Transverse colon (tissue), 4 donors: ENCODE measurements around the gene ZFPM1. TPM values are rescaled to one million over a fixed set of nuclear protein-coding genes. Genes with fewer than 3 reads are reported as not detected.

ENCODE experiments used
- DNase-seq: peaks from one replicate; pipeline ENCODE4 v3.0.0-alpha.2; 2019
- H3K27ac ChIP-seq, 4 donors: fragments of 200-600 bp; sonication (generic); 2 replicates each; pipeline ENCODE4 v1.5.1; 2016 to 2018; ENCODE audit warnings: inconsistent platforms in 4 of 4
- H3K27me3 ChIP-seq: fragments of 200-600 bp; sonication (generic); 2 replicates; pipeline ENCODE4 v1.5.1; 2017; ENCODE audit warnings: inconsistent platforms
- H3K36me3 ChIP-seq, 4 donors: fragments of 200-600 bp; sonication (generic); 2 replicates each; pipeline ENCODE4 v1.5.1; 2017 to 2019; ENCODE audit warnings: inconsistent platforms in 4 of 4
- H3K4me1 ChIP-seq, 4 donors: fragments of 200-600 bp; sonication (generic); 2 replicates each; pipeline ENCODE4 v1.5.1; 2017 to 2020; ENCODE audit warnings: inconsistent platforms in 4 of 4
- H3K4me3 ChIP-seq, 4 donors: fragments of 200-600 bp; sonication (generic); 1 replicate in 1 of 4; 2 replicates in 3 of 4; pipeline versions ENCODE4 v1.5.1 to v1.6.1; 2017 to 2019; ENCODE audit warnings: inconsistent platforms in 4 of 4
- H3K9me3 ChIP-seq, 2 donors: fragments of 200-600 bp; sonication (generic); 2 replicates each; pipeline ENCODE4 v1.5.1; 2017 to 2019; ENCODE audit warnings: inconsistent platforms in 2 of 2
- EP300 ChIP-seq: sonication (generic); formaldehyde crosslinking; IDR thresholded peaks from one replicate; pipeline ENCODE4 v1.6.1; 2017; ENCODE audit warnings: antibody characterized with exemption, low read depth
- POLR2A ChIP-seq: fragments of 450-650 bp; IDR thresholded peaks from one replicate; pipeline ENCODE4 v1.6.1; 2016; ENCODE audit warnings: antibody characterized with exemption, mild to moderate bottlenecking, moderate library complexity
- POLR2AphosphoS5 ChIP-seq, 3 donors: sonication (generic); formaldehyde crosslinking; IDR thresholded peaks; one replicate each; pipeline ENCODE4 v1.6.1; 2016; ENCODE audit warnings: antibody characterized with exemption in 3 of 3
- WGBS, 2 donors: methylation state at CpG; one replicate each; pipeline ENCODE4 v1.1.5; 2018; ENCODE audit warnings: low coverage in 1 of 2; 5-methylcytosine and 5-hydroxymethylcytosine counted together
- in situ Hi-C, 4 donors: fragments of 200-750 bp; cut with MboI; loops; one replicate each; pipeline versions ENCODE4 v1.15.0 to v1.15.1; 2017; ENCODE audit warnings: low sequenced_read_pairs in 3 of 4, low pct_ligation_motif_present in 1 of 4, low pct_unique_long_range_greater_than_20kb in 1 of 4
- intact Hi-C: fragments of 100-400 bp; cut with DNase I; formaldehyde crosslinking; loops from one replicate; pipeline ENCODE4 v1.15.1; 2023; ENCODE audit warnings: low total_unique reads
- total RNA-seq, 4 donors: library from RNA; depleted of rRNA; stranded (reverse); fragments of >200 nt; gene quantifications; one replicate each; pipeline ENCODE4 v1.1.0, GENCODE V29; 2016
- TF ChIP-seq, protein P1 (sequence below), 5 experiments: fragments of 200-600 bp in 3 of 5; fragments of 450-650 bp in 2 of 5; sonication (generic) in 3 of 5; IDR thresholded peaks; 1 replicate in 2 of 5; 2 replicates in 3 of 5; pipeline ENCODE4 v1.5.1; 2016 to 2017; ENCODE audit warnings: antibody characterized with exemption in 5 of 5, inconsistent platforms in 3 of 5, mild to moderate bottlenecking in 2 of 5, moderate library complexity in 1 of 5

Gene ZFPM1
- total RNA-seq, 4 donors from 2014 or later = 1.2 to 4.6 (median 3.1) TPM

DNA sequence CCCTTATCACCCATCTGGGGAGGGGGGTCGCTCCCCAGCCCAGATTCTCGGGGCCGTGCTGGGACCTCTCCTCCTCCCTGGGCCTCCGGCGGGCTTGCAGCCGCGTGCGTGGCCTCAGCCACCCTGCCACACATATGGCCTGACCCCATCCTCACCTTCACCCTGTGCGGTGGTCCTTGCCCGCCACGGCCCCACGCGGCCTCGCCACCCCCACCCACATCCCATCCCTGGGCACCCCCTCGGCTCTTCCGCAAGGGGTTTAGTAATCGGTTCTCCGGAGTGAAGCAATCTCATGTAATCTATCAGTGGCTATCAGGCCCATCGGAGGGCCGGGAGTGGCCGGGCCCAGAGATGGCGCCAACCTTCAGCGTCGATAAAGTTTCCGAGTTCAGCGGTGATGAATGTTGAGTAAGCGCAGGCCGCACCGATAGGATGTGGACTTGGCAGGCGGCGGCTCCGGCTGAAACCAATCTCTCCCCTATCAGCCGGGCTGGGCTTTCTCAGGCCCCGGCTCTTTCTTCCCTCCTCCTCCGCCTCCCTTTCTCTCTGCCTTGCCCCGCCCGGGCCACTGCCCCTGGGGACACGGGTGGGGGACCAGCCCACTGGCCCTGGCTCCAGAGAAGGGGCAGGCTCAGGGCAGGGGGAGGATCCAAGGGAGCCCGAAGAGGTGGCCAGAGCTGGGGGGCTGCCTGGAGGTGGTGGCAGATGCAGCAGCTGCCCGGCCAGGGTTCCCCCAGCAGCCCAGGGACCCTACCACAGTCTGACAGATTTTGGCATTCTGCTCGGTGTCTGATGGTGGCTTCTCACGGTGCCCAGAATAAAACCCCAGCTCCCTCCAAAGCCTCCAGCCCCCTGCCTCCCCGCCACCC lies 20.8 kb downstream of the ZFPM1 start:
- DNase-seq = no peak
- in situ Hi-C loops = no loop called here
- H3K4me3 ChIP-seq = no peak overlapping the region

DNA sequence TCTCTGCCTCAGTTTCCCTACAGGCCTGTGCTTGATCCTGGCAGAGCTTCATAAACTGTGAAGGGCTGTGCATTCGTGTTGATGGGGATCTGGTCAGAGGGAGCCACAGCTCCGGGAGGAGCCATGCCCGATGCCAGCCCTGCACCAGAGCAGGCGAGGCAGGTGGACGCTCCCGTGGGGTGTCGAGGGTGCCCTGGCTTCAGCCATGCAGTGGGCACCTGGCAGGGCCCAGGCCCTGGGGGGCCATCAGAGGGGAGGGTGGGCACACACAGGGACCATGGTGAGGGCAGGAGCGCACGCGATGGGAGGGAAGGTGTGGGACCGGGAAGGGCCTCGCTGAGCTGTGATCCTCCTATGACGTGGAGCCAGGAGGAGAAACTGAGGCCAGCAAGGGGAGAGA lies 22.0 kb downstream of the ZFPM1 start:
- DNase-seq = no peak
- 93% methylated on average over 13 of the region's 13 CpGs; no CpG with 5 or more reads in 1 of the 2 donors for WGBS, 2 donors
- Histone ChIP-seq H3K36me3 (no peaks in the 10 kb centered on the region), H3K9me3 (no peaks in the 10 kb centered on the region), H3K4me3 (no peak overlapping the region), H3K27ac (no peak overlapping the region), H3K4me1 (no peaks in the 10 kb centered on the region), H3K27me3 (no peaks in the 10 kb centered on the region)
- no peak for TF ChIP-seq POLR2A
- no peak for TF ChIP-seq POLR2AphosphoS5 (IDR thresholded peaks at IDR 0.05)
- no peak for TF ChIP-seq EP300
- TF ChIP-seq, protein P1, sequence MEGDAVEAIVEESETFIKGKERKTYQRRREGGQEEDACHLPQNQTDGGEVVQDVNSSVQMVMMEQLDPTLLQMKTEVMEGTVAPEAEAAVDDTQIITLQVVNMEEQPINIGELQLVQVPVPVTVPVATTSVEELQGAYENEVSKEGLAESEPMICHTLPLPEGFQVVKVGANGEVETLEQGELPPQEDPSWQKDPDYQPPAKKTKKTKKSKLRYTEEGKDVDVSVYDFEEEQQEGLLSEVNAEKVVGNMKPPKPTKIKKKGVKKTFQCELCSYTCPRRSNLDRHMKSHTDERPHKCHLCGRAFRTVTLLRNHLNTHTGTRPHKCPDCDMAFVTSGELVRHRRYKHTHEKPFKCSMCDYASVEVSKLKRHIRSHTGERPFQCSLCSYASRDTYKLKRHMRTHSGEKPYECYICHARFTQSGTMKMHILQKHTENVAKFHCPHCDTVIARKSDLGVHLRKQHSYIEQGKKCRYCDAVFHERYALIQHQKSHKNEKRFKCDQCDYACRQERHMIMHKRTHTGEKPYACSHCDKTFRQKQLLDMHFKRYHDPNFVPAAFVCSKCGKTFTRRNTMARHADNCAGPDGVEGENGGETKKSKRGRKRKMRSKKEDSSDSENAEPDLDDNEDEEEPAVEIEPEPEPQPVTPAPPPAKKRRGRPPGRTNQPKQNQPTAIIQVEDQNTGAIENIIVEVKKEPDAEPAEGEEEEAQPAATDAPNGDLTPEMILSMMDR (IDR thresholded peaks at IDR 0.05) = no peak
- intact Hi-C loops (no loop called here), in situ Hi-C loops (no loop called here)

More for the DNA sequence above, 20.8 kb downstream of the ZFPM1 start:
- Histone ChIP-seq H3K9me3 (no peaks in the 10 kb centered on the region), H3K27me3 (no peaks in the 10 kb centered on the region), H3K4me1 (no peaks in the 10 kb centered on the region), H3K36me3 (no peaks in the 10 kb centered on the region), H3K27ac (no peak overlapping the region)
- 89 to 91% methylated on average over 14 to 42 of the region's 43 CpGs for WGBS, 2 donors
- TF ChIP-seq POLR2A (no peak), POLR2AphosphoS5 (IDR thresholded peaks at IDR 0.05) (no peak)
- TF ChIP-seq, protein P1 (IDR thresholded peaks at IDR 0.05) = no peak
- intact Hi-C loops = no loop called here

DNA sequence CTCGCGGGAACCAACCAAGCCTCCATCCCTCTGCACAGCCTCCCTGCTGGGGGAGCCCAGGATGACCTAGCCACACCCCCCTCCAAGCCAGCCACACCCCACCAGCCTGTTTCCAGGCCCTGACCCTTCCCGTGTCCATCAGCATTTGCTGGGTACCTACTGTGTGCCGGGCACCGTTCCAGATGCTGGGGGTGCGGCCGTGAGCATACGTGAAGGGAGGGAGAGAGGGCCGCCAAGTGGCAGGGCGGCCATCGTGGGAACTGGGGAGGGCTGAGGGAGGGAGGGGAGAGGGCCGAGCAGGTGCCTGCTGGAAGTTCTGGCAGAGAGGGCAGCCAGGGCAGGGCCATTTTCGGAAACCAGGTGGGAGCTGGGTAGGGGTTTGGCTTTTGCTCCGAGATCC lies 23.1 kb downstream of the ZFPM1 start:
- in situ Hi-C loops = no loop called here
- H3K27ac ChIP-seq = no peak overlapping the region
- WGBS, 2 donors = 80 to 100% methylated on average over 1 to 10 of the region's 14 CpGs
- H3K9me3 ChIP-seq = no peaks in the 10 kb centered on the region
- H3K4me1 ChIP-seq = no peaks in the 10 kb centered on the region
- intact Hi-C loops = no loop called here
- TF ChIP-seq, protein P1 (IDR thresholded peaks at IDR 0.05) = no peak
- TF ChIP-seq EP300 (no peak), POLR2AphosphoS5 (IDR thresholded peaks at IDR 0.05) (no peak), POLR2A (no peak)
- H3K27me3 ChIP-seq = no peaks in the 10 kb centered on the region
- no peak overlapping the region for H3K4me3 ChIP-seq
- H3K36me3 ChIP-seq = no peaks in the 10 kb centered on the region
- DNase-seq = no peak

DNA sequence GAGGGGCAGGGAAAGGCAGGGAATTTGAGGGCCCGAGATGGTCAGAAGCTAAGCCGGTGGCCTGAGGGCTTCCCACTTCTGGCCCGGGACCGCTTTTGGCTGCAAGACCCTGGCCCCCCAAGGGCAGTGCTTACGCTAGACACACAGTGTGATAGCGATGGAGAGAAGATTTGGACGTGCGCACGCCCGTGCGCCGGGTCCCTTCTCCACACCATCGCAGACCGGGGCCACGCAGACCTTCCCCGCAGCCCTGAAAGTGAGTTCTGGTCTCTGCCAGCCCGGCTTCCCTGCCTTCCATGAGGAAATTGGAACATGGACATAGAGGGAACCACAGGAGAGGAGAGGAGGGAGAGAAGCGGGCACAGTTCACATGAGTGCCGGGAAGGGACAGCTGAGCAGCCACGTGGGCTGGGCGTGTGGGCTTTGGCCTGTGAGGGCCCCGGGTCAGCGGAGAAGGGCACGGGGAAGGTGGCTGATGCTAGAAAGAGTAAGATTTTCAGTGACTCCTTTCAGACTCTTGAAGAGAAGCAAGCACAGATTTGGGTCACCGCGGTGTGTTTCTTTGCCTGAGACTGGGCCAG lies 23.8 kb downstream of the ZFPM1 start:
- H3K9me3 ChIP-seq = no peaks in the 10 kb centered on the region
- intact Hi-C loops (no loop called here), in situ Hi-C loops (no loop called here)
- no peaks in the 10 kb centered on the region for H3K4me1 ChIP-seq
- no peak for DNase-seq
- H3K36me3 ChIP-seq = no peaks in the 10 kb centered on the region
- no peak overlapping the region for H3K4me3 ChIP-seq
- H3K27me3 ChIP-seq = no peaks in the 10 kb centered on the region
- TF ChIP-seq, protein P1 (IDR thresholded peaks at IDR 0.05) = no peak
- TF ChIP-seq EP300 = no peak
- WGBS, 2 donors = 93 to 97% methylated on average over 7 to 26 of the region's 26 CpGs
- no peak overlapping the region for H3K27ac ChIP-seq
